ENCODE data around the gene ADAMTS20. TPM values are rescaled to one million over a fixed set of nuclear protein-coding genes. Genes with fewer than 3 reads are reported as not detected.

Gene ADAMTS20
- total RNA-seq, 1 donor from 2014 or later, result not detected

- H3K36me3 ChIP-seq, result no peaks in the 10 kb centered on the region
- intact Hi-C loops (cut with DNase I), result no loop called here
These were observed 241.4 kb downstream of the ADAMTS20 start for GRCh38 chr12:43310596-43310995.

GRCh38 chr12:43309959-43310358, 242.0 kb downstream of the ADAMTS20 start:
- H3K27ac ChIP-seq, result no peak overlapping the region
- H3K9me3 ChIP-seq, result no peaks in the 10 kb centered on the region
- intact Hi-C loops (cut with DNase I), result no loop called here
- TF ChIP-seq, protein P1, sequence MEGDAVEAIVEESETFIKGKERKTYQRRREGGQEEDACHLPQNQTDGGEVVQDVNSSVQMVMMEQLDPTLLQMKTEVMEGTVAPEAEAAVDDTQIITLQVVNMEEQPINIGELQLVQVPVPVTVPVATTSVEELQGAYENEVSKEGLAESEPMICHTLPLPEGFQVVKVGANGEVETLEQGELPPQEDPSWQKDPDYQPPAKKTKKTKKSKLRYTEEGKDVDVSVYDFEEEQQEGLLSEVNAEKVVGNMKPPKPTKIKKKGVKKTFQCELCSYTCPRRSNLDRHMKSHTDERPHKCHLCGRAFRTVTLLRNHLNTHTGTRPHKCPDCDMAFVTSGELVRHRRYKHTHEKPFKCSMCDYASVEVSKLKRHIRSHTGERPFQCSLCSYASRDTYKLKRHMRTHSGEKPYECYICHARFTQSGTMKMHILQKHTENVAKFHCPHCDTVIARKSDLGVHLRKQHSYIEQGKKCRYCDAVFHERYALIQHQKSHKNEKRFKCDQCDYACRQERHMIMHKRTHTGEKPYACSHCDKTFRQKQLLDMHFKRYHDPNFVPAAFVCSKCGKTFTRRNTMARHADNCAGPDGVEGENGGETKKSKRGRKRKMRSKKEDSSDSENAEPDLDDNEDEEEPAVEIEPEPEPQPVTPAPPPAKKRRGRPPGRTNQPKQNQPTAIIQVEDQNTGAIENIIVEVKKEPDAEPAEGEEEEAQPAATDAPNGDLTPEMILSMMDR (IDR thresholded peaks at IDR 0.05), result no peak
- TF ChIP-seq POLR2A (IDR thresholded peaks at IDR 0.05), result no peak
- TF ChIP-seq POLR2AphosphoS5 (IDR thresholded peaks at IDR 0.05; ENCODE audit: insufficient read depth in 1 of 2, low read depth in 1 of 2), result no peak
- H3K4me3 ChIP-seq, result no peak overlapping the region
- no peak for DNase-seq (ENCODE audit: extremely low spot score in 2 of 2)
- no peaks in the 10 kb centered on the region for H3K36me3 ChIP-seq
- no peaks in the 10 kb centered on the region for H3K4me1 ChIP-seq
- no peaks in the 10 kb centered on the region for H3K27me3 ChIP-seq

More at GRCh38 chr12:43310596-43310995, 241.4 kb downstream of the ADAMTS20 start:
- no peaks in the 10 kb centered on the region for H3K9me3 ChIP-seq
- H3K4me3 ChIP-seq, result no peak overlapping the region
- no peaks in the 10 kb centered on the region for H3K4me1 ChIP-seq
- no peak for DNase-seq (ENCODE audit: extremely low spot score in 2 of 2)
- TF ChIP-seq POLR2AphosphoS5 (IDR thresholded peaks at IDR 0.05; ENCODE audit: insufficient read depth in 1 of 2, low read depth in 1 of 2) (no peak), POLR2A (IDR thresholded peaks at IDR 0.05) (no peak)
- TF ChIP-seq, protein P1 (IDR thresholded peaks at IDR 0.05), result no peak
- H3K27ac ChIP-seq, result no peak overlapping the region
- no peaks in the 10 kb centered on the region for H3K27me3 ChIP-seq

DNA sequence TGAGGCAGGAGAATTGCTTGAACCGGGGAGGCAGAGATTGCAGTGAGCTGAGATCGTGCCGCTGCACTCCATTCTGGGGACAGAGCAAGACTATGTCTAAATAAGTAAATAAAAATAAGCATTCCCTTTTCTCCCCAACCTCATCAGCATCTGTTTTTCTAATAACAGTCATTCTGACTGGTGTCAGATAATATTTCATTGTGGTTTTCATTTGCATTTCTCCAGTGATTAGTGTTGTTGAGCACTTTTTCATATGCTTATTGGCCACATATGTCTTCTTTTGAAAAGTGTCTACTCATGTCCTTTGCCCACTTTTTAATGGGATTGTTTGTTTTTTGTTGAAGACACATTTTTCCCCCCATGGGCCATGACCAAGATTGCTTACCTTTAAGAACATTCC, 243.2 kb downstream of the ADAMTS20 start:
- DNase-seq (ENCODE audit: extremely low spot score in 2 of 2), result no peak
- H3K4me1 ChIP-seq, result no peaks in the 10 kb centered on the region
- H3K27me3 ChIP-seq, result no peaks in the 10 kb centered on the region
- H3K4me3 ChIP-seq, result no peak overlapping the region
- intact Hi-C loops (cut with DNase I), result no loop called here
- H3K36me3 ChIP-seq, result no peaks in the 10 kb centered on the region
- no peaks in the 10 kb centered on the region for H3K9me3 ChIP-seq
- TF ChIP-seq, protein P1 (IDR thresholded peaks at IDR 0.05), result no peak
- TF ChIP-seq POLR2AphosphoS5 (IDR thresholded peaks at IDR 0.05; ENCODE audit: insufficient read depth in 1 of 2, low read depth in 1 of 2), result no peak
- no peak for TF ChIP-seq POLR2A (IDR thresholded peaks at IDR 0.05)
- no peak overlapping the region for H3K27ac ChIP-seq

- Histone ChIP-seq H3K4me1 (no peaks in the 10 kb centered on the region), H3K4me3 (no peak overlapping the region), H3K27me3 (no peaks in the 10 kb centered on the region), H3K27ac (no peak overlapping the region), H3K36me3 (no peaks in the 10 kb centered on the region), H3K9me3 (no peaks in the 10 kb centered on the region)
- no peak for DNase-seq (ENCODE audit: extremely low spot score in 2 of 2)
- intact Hi-C loops (cut with DNase I), result no loop called here
- TF ChIP-seq POLR2AphosphoS5 (IDR thresholded peaks at IDR 0.05; ENCODE audit: insufficient read depth in 1 of 2, low read depth in 1 of 2), result no peak
- TF ChIP-seq, protein P1 (IDR thresholded peaks at IDR 0.05), result no peak
- TF ChIP-seq POLR2A (IDR thresholded peaks at IDR 0.05), result no peak
These were observed 244.9 kb downstream of the ADAMTS20 start for GRCh38 chr12:43307126-43307525.

DNA sequence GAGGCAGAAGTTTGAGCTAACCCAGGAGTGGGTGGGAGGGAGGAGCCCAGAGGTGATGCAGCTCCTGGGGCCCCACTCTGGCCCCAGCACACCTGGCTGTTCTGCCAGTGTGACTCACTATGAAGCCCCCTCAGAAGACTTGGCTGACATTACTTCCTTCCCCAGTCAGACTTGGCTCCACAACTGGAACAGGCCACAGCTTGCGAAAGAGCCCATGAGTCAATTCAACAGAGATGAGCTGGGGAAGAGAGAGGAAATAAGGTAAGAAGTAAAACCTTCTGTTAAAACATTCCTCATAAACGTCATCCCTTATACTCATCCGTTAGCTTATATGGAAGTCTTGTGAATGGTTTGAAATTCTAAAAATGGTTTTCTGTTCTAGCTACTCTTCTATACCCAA, 245.9 kb downstream of the ADAMTS20 start:
- Histone ChIP-seq H3K4me3 (no peak overlapping the region), H3K27ac (no peak overlapping the region), H3K9me3 (no peaks in the 10 kb centered on the region), H3K4me1 (no peaks in the 10 kb centered on the region), H3K27me3 (no peaks in the 10 kb centered on the region), H3K36me3 (no peaks in the 10 kb centered on the region)
- TF ChIP-seq POLR2AphosphoS5 (IDR thresholded peaks at IDR 0.05; ENCODE audit: insufficient read depth in 1 of 2, low read depth in 1 of 2) (no peak), POLR2A (IDR thresholded peaks at IDR 0.05) (no peak)
- TF ChIP-seq, protein P1 (IDR thresholded peaks at IDR 0.05), result no peak
- DNase-seq (ENCODE audit: extremely low spot score in 2 of 2), result no peak
- intact Hi-C loops (cut with DNase I), result no loop called here
